HepG2 (cell line): ENCODE measurements around the gene LSM10. TPM values are rescaled to one million over a fixed set of nuclear protein-coding genes. Genes with fewer than 3 reads are reported as not detected.

Source experiments
- AGO2 ChIP-seq: fragments of 200-400 bp; formaldehyde crosslinking; optimal IDR thresholded peaks from 2 replicates; pipeline ENCODE3; 2017; ENCODE audit warnings: mild to moderate bottlenecking, low read depth, low read length, moderate library complexity
- CTCF ChIP-seq: sonication (generic); formaldehyde crosslinking; IDR thresholded peaks from 2 replicates; pipeline ENCODE4 v1.5.0; 2020; ENCODE audit warnings: mild to moderate bottlenecking, missing genetic modification reagents, moderate library complexity
- FOSL2 ChIP-seq: sonication (generic); formaldehyde crosslinking; IDR thresholded peaks from 2 replicates; pipeline ENCODE4 v1.4.0; 2020; ENCODE audit warnings: missing genetic modification reagents
- HIVEP1 ChIP-seq: sonication (generic); formaldehyde crosslinking; IDR thresholded peaks from 2 replicates; pipeline ENCODE4 v1.4.0; 2020; ENCODE audit warnings: mild to moderate bottlenecking, missing genetic modification reagents
- MIER2 ChIP-seq: IDR thresholded peaks from 2 replicates; pipeline ENCODE4 v1.6.1; 2016; ENCODE audit warnings: missing biosample characterization, missing genetic modification reagents
- MTF1 ChIP-seq: sonication (generic); formaldehyde crosslinking; IDR thresholded peaks from 2 replicates; pipeline ENCODE4 v1.5.0; 2020; ENCODE audit warnings: missing genetic modification reagents
- NFKB2 ChIP-seq: sonication (generic); formaldehyde crosslinking; IDR thresholded peaks from 2 replicates; pipeline ENCODE4 v1.4.0; 2020; ENCODE audit warnings: missing genetic modification reagents, borderline replicate concordance
- PLRG1 ChIP-seq: fragments of 450-650 bp; conservative IDR thresholded peaks from 2 replicates; pipeline ENCODE4 v1.6.1; 2016
- POLR2A ChIP-seq, 2 experiments: IDR thresholded peaks; 2 replicates each; pipeline ENCODE4 v1.6.1; 2011; ENCODE audit warnings: low read depth in 2 of 2, low read length in 2 of 2, mild to moderate bottlenecking in 1 of 2, moderate library complexity in 1 of 2; ENCODE audit not compliant: insufficient read depth in 1 of 2
- POLR2G ChIP-seq: fragments of 200-400 bp; formaldehyde crosslinking; IDR thresholded peaks from 2 replicates; pipeline ENCODE4 v1.6.1; 2018; ENCODE audit warnings: mild to moderate bottlenecking, low read depth, low read length, moderate library complexity
- SALL2 ChIP-seq: sonication (generic); formaldehyde crosslinking; IDR thresholded peaks from 2 replicates; pipeline ENCODE4 v1.8.1; 2023; ENCODE audit warnings: mild to moderate bottlenecking, missing genetic modification reagents, inconsistent platforms
- SNRNP70 ChIP-seq: fragments of 200-400 bp; formaldehyde crosslinking; IDR thresholded peaks from 2 replicates; pipeline ENCODE4 v1.6.1; 2017; ENCODE audit warnings: mild to moderate bottlenecking, low read depth, low read length, moderate library complexity
- ZMYM4 ChIP-seq: sonication (generic); formaldehyde crosslinking; IDR thresholded peaks from 2 replicates; pipeline ENCODE4 v1.8.1; 2023; ENCODE audit warnings: mild to moderate bottlenecking, missing genetic modification reagents
- ZNF441 ChIP-seq: sonication (generic); formaldehyde crosslinking; IDR thresholded peaks from 2 replicates; pipeline ENCODE4 v1.7.0; 2021; ENCODE audit warnings: missing genetic modification reagents, borderline replicate concordance
- ZNF687 ChIP-seq: sonication (generic); formaldehyde crosslinking; IDR thresholded peaks from 2 replicates; pipeline ENCODE4 v1.5.1; 2020; ENCODE audit warnings: mild to moderate bottlenecking, missing genetic modification reagents, moderate library complexity
- polyA plus RNA-seq, 8 experiments: library from polyadenylated mRNA; depleted of rRNA in 3 of 8; stranded (reverse) in 7 of 8; unstranded in 1 of 8; fragments of >200 nt; fragmentation: Illumina TruSeq in 4 of 8; extraction: Trizol in 4 of 8; gene quantifications; 2 replicates each; pipeline versions ENCODE4 v1.2.1 to v1.2.3, GENCODE V29; 2011 to 2016; ENCODE audit warnings: low read depth in 4 of 8, missing spikeins in 1 of 8, mixed read lengths in 1 of 8; ENCODE audit not compliant: insufficient read depth in 1 of 8
- total RNA-seq, 5 experiments: library from RNA; depleted of rRNA; stranded (reverse); fragments of >200 nt; fragmentation: Illumina TruSeq; extraction: Trizol; gene quantifications; 2 replicates each; pipeline ENCODE4 v1.2.3, GENCODE V29; 2016; ENCODE audit warnings: low read depth in 1 of 5
- TF ChIP-seq, protein P1 (sequence below), 2 experiments: sonication (generic) in 1 of 2; formaldehyde crosslinking in 1 of 2; IDR thresholded peaks; 2 replicates each; pipeline versions ENCODE4 v1.5.1 to v1.6.1; 2011 to 2020; ENCODE audit warnings: borderline replicate concordance in 1 of 2, low read depth in 1 of 2, low read length in 1 of 2, mild to moderate bottlenecking in 1 of 2, missing genetic modification reagents in 1 of 2, moderate library complexity in 1 of 2
- TF ChIP-seq, protein P2 (sequence below): sonication (generic); formaldehyde crosslinking; IDR thresholded peaks from 2 replicates; pipeline ENCODE4 v1.4.0; 2020; ENCODE audit warnings: missing genetic modification reagents

Gene LSM10
- total and polyA plus RNA-seq, 2 of the 13 experiments (the other 11 are each of a cell fraction or from before 2014, with no cell fraction given), result 14.0 to 52.0 TPM

DNA sequence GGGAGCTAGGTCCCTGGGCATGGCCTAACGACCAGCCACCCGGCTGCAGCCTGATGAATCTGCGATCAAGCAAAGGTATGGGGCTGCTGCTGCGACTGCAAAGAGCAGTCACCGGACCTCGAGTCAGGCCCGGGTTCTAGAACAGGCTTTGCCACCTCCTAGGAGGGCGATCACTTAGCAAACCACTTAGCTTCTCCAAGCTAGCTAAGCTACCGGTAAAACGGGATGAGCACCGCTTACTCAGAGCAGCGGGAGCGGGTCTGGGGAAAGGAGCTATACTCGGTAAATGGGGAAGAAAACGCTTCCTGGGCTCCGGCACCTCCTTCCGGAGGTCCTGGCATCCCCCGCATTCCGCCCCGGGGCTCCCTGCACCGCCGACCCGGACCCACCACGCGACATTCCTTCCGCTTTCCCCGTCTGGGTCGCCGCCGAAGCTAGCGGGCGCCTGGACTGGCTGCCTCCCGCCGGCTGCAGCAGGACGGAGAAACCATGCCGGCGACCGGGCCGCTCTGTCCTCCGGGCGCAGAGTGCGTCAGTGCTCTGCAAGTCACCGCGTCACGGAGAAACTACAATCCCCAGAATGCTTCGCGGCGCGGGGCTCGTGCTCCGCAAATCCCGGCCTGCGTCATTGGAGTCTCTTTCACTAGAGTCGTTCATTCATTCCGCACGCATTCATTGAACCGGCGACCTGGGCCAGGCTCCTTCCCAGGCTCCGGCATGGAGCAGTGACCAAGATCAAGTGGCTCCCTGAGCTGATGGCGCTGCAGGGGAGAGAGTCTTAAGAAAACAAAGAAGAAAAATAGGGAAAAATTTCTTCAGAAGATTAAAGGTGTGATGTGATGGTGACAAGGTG lies at the start of gene LSM10 (continued):
- TF ChIP-seq SNRNP70, result no peak
- TF ChIP-seq, protein P1, sequence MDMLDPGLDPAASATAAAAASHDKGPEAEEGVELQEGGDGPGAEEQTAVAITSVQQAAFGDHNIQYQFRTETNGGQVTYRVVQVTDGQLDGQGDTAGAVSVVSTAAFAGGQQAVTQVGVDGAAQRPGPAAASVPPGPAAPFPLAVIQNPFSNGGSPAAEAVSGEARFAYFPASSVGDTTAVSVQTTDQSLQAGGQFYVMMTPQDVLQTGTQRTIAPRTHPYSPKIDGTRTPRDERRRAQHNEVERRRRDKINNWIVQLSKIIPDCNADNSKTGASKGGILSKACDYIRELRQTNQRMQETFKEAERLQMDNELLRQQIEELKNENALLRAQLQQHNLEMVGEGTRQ (IDR thresholded peaks at IDR 0.05; ENCODE audit: low read depth, low read length), result no peak
- TF ChIP-seq, protein P1 (CRISPR knock-in tag; IDR thresholded peaks at IDR 0.05; ENCODE audit: borderline replicate concordance), result peak; percentile 60; the same call in 1 of the 2 replicates
- TF ChIP-seq MIER2 (CRISPR knock-in tag), result no peak
- TF ChIP-seq ZNF687 (CRISPR knock-in tag), result peak; percentile 85
- peak; percentile 72 for TF ChIP-seq FOSL2 (CRISPR knock-in tag)
- no peak for TF ChIP-seq PLRG1
- peak; percentile 24 for TF ChIP-seq CTCF
- TF ChIP-seq SALL2 (CRISPR knock-in tag), result peak; percentile 73; the same call in 1 of the 2 replicates
- peak; percentile 46; the same call in 1 of the 2 replicates for TF ChIP-seq ZMYM4
- TF ChIP-seq POLR2G, result peak; percentile 94
- TF ChIP-seq HIVEP1 (CRISPR knock-in tag), result peak; percentile 36; the same call in 1 of the 2 replicates
- no peak for TF ChIP-seq ZNF441 (CRISPR knock-in tag)
- peak; percentile 67; the same call in 1 of the 2 replicates for TF ChIP-seq MTF1
- peak; percentile 80 to 90 for TF ChIP-seq POLR2A (IDR thresholded peaks at IDR 0.05; ENCODE audit: insufficient read depth in 1 of 2, low read depth in 2 of 2, low read length in 2 of 2)
- TF ChIP-seq, protein P2, sequence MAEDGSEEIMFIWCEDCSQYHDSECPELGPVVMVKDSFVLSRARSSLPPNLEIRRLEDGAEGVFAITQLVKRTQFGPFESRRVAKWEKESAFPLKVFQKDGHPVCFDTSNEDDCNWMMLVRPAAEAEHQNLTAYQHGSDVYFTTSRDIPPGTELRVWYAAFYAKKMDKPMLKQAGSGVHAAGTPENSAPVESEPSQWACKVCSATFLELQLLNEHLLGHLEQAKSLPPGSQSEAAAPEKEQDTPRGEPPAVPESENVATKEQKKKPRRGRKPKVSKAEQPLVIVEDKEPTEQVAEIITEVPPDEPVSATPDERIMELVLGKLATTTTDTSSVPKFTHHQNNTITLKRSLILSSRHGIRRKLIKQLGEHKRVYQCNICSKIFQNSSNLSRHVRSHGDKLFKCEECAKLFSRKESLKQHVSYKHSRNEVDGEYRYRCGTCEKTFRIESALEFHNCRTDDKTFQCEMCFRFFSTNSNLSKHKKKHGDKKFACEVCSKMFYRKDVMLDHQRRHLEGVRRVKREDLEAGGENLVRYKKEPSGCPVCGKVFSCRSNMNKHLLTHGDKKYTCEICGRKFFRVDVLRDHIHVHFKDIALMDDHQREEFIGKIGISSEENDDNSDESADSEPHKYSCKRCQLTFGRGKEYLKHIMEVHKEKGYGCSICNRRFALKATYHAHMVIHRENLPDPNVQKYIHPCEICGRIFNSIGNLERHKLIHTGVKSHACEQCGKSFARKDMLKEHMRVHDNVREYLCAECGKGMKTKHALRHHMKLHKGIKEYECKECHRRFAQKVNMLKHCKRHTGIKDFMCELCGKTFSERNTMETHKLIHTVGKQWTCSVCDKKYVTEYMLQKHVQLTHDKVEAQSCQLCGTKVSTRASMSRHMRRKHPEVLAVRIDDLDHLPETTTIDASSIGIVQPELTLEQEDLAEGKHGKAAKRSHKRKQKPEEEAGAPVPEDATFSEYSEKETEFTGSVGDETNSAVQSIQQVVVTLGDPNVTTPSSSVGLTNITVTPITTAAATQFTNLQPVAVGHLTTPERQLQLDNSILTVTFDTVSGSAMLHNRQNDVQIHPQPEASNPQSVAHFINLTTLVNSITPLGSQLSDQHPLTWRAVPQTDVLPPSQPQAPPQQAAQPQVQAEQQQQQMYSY (CRISPR knock-in tag), result peak; percentile 84
- TF ChIP-seq NFKB2 (CRISPR knock-in tag), result peak; percentile 76; the same call in 1 of the 2 replicates
- TF ChIP-seq AGO2, result peak; percentile 25
